Smooth muscle cell of bladder (primary cell): Measurements from ENCODE around the gene FOXD4L4. TPM values are rescaled to one million over a fixed set of nuclear protein-coding genes. Genes with fewer than 3 reads are reported as not detected.

Experiments used
- total RNA-seq: library from RNA; depleted of rRNA; stranded (reverse); fragments of >200 nt; gene quantifications from 2 replicates; pipeline ENCODE4 v1.2.3, GENCODE V29; 2014

Gene FOXD4L4
- total RNA-seq, result 0.14 and 0.18 TPM in 2 replicates

GRCh38 chr9:65737096-65737564 is at the start of gene FOXD4L4:
TSS of gene FOXD4L4 (plus strand) at chr9:65737146. CDS start at chr9:65737146, 0 bp downstream.

Other genes with a start within 250 kb of the FOXD4L4 start
- gene ZNG1E, start 61.2 kb upstream of the FOXD4L4 start, total RNA-seq, result 21.8 and 26.3 TPM in 2 replicates